IMR-90 (cell line): ENCODE measurements around the gene INPP5B. TPM values are rescaled to one million over a fixed set of nuclear protein-coding genes. Genes with fewer than 3 reads are reported as not detected.

Experiments used
- ATAC-seq: fragments of 200-7000 bp; cut with Tn5 transposase; 2 replicates; pipeline ENCODE4 v1.9.1; 2020; ENCODE audit warnings: low read depth, mild to moderate bottlenecking, moderate library complexity
- BruUV-seq: library from RNA; stranded (reverse); fragments of 400-500 nt; replicated peaks from 2 replicates; lab custom pipeline; 2021; lab: Mats Ljungman, UMichigan
- CTCF ChIA-PET: fragments of 300-600 bp; formaldehyde crosslinking; extraction: SDS; loops from one replicate; lab custom pipeline; 2021; ENCODE audit warnings: antibody characterized with exemption; lab: Yijun Ruan, JAX
- POLR2A ChIA-PET: fragments of 300-600 bp; sonication (Branson Sonifier 250); formaldehyde crosslinking; loops from one replicate; lab custom pipeline; 2022; ENCODE audit warnings: antibody characterized with exemption; ENCODE audit not compliant: unreplicated experiment; lab: Charles Lee
- DNase-seq: peaks from one replicate; pipeline ENCODE4 v3.0.0; 2013
- H2AFZ ChIP-seq: replicated peaks from 2 replicates; pipeline ENCODE3; 2013; ENCODE audit warnings: low read length, mild to moderate bottlenecking; ENCODE audit not compliant: poor library complexity
- H2AK5ac ChIP-seq: 2 replicates; pipeline ENCODE4 v1.6.1; 2013; ENCODE audit warnings: low read depth, low read length, inconsistent platforms
- H2AK9ac ChIP-seq: replicated peaks from 2 replicates; pipeline ENCODE3; 2013; ENCODE audit warnings: mild to moderate bottlenecking, low read depth, low read length, moderate library complexity; ENCODE audit not compliant: poor library complexity
- H2BK120ac ChIP-seq: 2 replicates; pipeline ENCODE4 v1.6.1; 2013; ENCODE audit warnings: low read depth, low read length, inconsistent platforms
- H2BK15ac ChIP-seq: 3 replicates; pipeline ENCODE4 v1.6.1; 2013; ENCODE audit warnings: low read depth, low read length, inconsistent platforms
- H2BK20ac ChIP-seq: 2 replicates; pipeline ENCODE4 v1.6.1; 2013; ENCODE audit warnings: low read depth, mild to moderate bottlenecking, inconsistent platforms, low read length, moderate library complexity
- H2BK5ac ChIP-seq: 2 replicates; pipeline ENCODE4 v1.6.1; 2013; ENCODE audit warnings: mild to moderate bottlenecking, low read depth, low read length, inconsistent platforms; ENCODE audit not compliant: poor library complexity, severe bottlenecking
- H3K14ac ChIP-seq: replicated peaks from 2 replicates; pipeline ENCODE4 v1.6.1; 2013; ENCODE audit warnings: low read depth, low read length, inconsistent platforms
- H3K18ac ChIP-seq: 2 replicates; pipeline ENCODE4 v1.6.1; 2013; ENCODE audit warnings: low read depth, low read length, control low read depth
- H3K23ac ChIP-seq: 2 replicates; pipeline ENCODE4 v1.6.1; 2013; ENCODE audit warnings: low read depth, low read length, inconsistent platforms
- H3K27ac ChIP-seq: 2 replicates; pipeline ENCODE4 v1.5.1; 2013; ENCODE audit warnings: mild to moderate bottlenecking, control low read depth, low read length; ENCODE audit not compliant: insufficient read depth
- H3K27me3 ChIP-seq: 2 replicates; pipeline ENCODE4 v1.6.1; 2013; ENCODE audit warnings: low read length; ENCODE audit not compliant: control insufficient read depth, insufficient read depth
- H3K36me3 ChIP-seq: 2 replicates; pipeline ENCODE4 v1.6.1; 2013; ENCODE audit warnings: low read length, mixed read lengths; ENCODE audit not compliant: control insufficient read depth, insufficient read depth
- H3K4ac ChIP-seq: 2 replicates; pipeline ENCODE4 v1.6.1; 2013; ENCODE audit warnings: low read depth, low read length, inconsistent platforms
- H3K4me1 ChIP-seq: 2 replicates; pipeline ENCODE4 v1.6.1; 2013; ENCODE audit warnings: low read length, mixed read lengths; ENCODE audit not compliant: control insufficient read depth, insufficient read depth
- H3K4me2 ChIP-seq: 2 replicates; pipeline ENCODE4 v1.6.1; 2013; ENCODE audit warnings: low read depth, mild to moderate bottlenecking, control low read depth, low read length, moderate library complexity
- H3K4me3 ChIP-seq: 2 replicates; pipeline ENCODE4 v1.5.1; 2013; ENCODE audit warnings: low read depth, mild to moderate bottlenecking, control low read depth, low read length, moderate library complexity; ENCODE audit not compliant: insufficient read depth
- H3K56ac ChIP-seq: 2 replicates; pipeline ENCODE4 v1.6.1; 2013; ENCODE audit warnings: low read length, inconsistent platforms; ENCODE audit not compliant: insufficient read depth; ENCODE audit errors: extremely low read depth
- H3K79me1 ChIP-seq, 2 experiments: 2 replicates each; pipeline ENCODE4 v1.6.1; 2013; ENCODE audit warnings: low read length in 2 of 2, inconsistent platforms in 1 of 2, low read depth in 1 of 2
- H3K9ac ChIP-seq: 2 replicates; pipeline ENCODE4 v1.6.1; 2013; ENCODE audit warnings: low read depth, low read length, control low read depth
- H3K9me1 ChIP-seq: 2 replicates; pipeline ENCODE4 v1.6.1; 2013; ENCODE audit warnings: low read length, inconsistent platforms; ENCODE audit not compliant: insufficient read depth
- H3K9me3 ChIP-seq: 2 replicates; pipeline ENCODE4 v1.6.1; 2013; ENCODE audit warnings: low read length; ENCODE audit not compliant: control insufficient read depth, insufficient read depth
- H4K20me1 ChIP-seq: 2 replicates; pipeline ENCODE4 v1.6.1; 2013; ENCODE audit warnings: low read length, inconsistent platforms; ENCODE audit not compliant: insufficient read depth
- H4K5ac ChIP-seq: 2 replicates; pipeline ENCODE4 v1.6.1; 2013; ENCODE audit warnings: mild to moderate bottlenecking, low read depth, low read length, control low read depth
- H4K8ac ChIP-seq, 2 experiments: 2 replicates each; pipeline ENCODE4 v1.6.1; 2013; ENCODE audit warnings: low read depth in 2 of 2, low read length in 2 of 2, control low read depth in 1 of 2, inconsistent platforms in 1 of 2
- H4K91ac ChIP-seq: 2 replicates; pipeline ENCODE4 v1.6.1; 2013; ENCODE audit warnings: low read depth, low read length, inconsistent platforms; ENCODE audit not compliant: insufficient read depth
- CEBPB ChIP-seq: IDR thresholded peaks from 2 replicates; pipeline ENCODE4 v1.6.1; 2012; ENCODE audit warnings: low read depth, low read length, improper control_type of control experiment
- CHD1 ChIP-seq: IDR thresholded peaks from 2 replicates; pipeline ENCODE4 v1.6.1; 2012; ENCODE audit warnings: low read depth, low read length, improper control_type of control experiment
- NFE2L2 ChIP-seq: fragments of 150-350 bp; IDR thresholded peaks from 2 replicates; pipeline ENCODE4 v1.6.1; 2016; ENCODE audit warnings: low read depth, mild to moderate bottlenecking, low read length
- RAD21 ChIP-seq: IDR thresholded peaks from 2 replicates; pipeline ENCODE4 v1.6.1; 2012; ENCODE audit warnings: low read length, improper control_type of control experiment
- WGBS, 2 experiments: methylation state at CpG; one replicate each; pipeline versions ENCODE4 v1.1.5 to v1.1.7; 2013; ENCODE audit warnings: missing lambda C conversion rate in 2 of 2; ENCODE audit not compliant: insufficient read length in 1 of 2; ENCODE audit errors: extremely low coverage in 2 of 2; 5-methylcytosine and 5-hydroxymethylcytosine counted together
- dilution Hi-C: fragments of 300-500 bp; cut with HindIII; formaldehyde crosslinking; loops from one replicate; pipeline ENCODE4 v1.14.3; 2018; ENCODE audit warnings: low sequenced_read_pairs; ENCODE audit not compliant: unreplicated experiment
- in situ Hi-C: fragments of 300-500 bp; cut with MboI; formaldehyde crosslinking; loops from 3 replicates; pipeline ENCODE4 v1.14.3; 2019; ENCODE audit warnings: low sequenced_read_pairs, inconsistent platforms, mixed read lengths
- intact Hi-C: fragments of 100-400 bp; cut with micrococcal nuclease; formaldehyde crosslinking; loops from 2 replicates; pipeline ENCODE4 v1.10.0; 2022
- polyA plus RNA-seq, 3 experiments: library from polyadenylated mRNA; depleted of rRNA; stranded (reverse); fragments of >200 nt; gene quantifications; 2 replicates each; pipeline ENCODE4 v1.2.3, GENCODE V29; 2012; ENCODE audit warnings: low replicate concordance in 1 of 3
- total RNA-seq: library from RNA; depleted of rRNA; stranded (reverse); fragments of >200 nt; gene quantifications from 2 replicates; pipeline ENCODE4 v1.2.3, GENCODE V29; 2012

The INPP5B gene
- total and polyA plus RNA-seq, 2 of the 4 experiments (the other 2 are of a cell fraction): 9.4 to 20.4 TPM

GRCh38 chr1:37861151-37861550 is 85.7 kb downstream of the INPP5B start:
- Histone ChIP-seq H3K4ac (no peak overlapping the region), H2AK9ac (no peak overlapping the region), H3K4me1 (peaks cover 4% of the 10 kb centered on the region; the same call in 1 of the 2 replicates), H2AK5ac (no peak overlapping the region), H2BK15ac (no peak overlapping the region), H3K27ac (no peak overlapping the region), H3K14ac (no peak overlapping the region), H3K23ac (no peak overlapping the region), H4K5ac (no peak overlapping the region), H3K9ac (no peak overlapping the region), H2BK20ac (no peak overlapping the region), H3K36me3 (peaks cover 31% of the 10 kb centered on the region), H3K9me1 (peaks cover 8% of the 10 kb centered on the region), H4K91ac (no peak overlapping the region), H2BK5ac (no peak overlapping the region), H3K18ac (no peak overlapping the region), H3K56ac (no peak overlapping the region), H3K79me1 (peaks cover 11 to 34% of the 10 kb centered on the region in 2 experiments), H4K20me1 (no peaks in the 10 kb centered on the region; the same call in 1 of the 2 replicates), H3K27me3 (no peaks in the 10 kb centered on the region), H3K4me3 (no peak overlapping the region), H2AFZ (no peak overlapping the region), H2BK120ac (no peak overlapping the region), H3K4me2 (no peak overlapping the region), H3K9me3 (no peaks in the 10 kb centered on the region), H4K8ac (no peak overlapping the region)
- ATAC-seq: no peak
- POLR2A ChIA-PET: no interaction called here
- TF ChIP-seq CHD1 (no peak), NFE2L2 (no peak), RAD21 (no peak), CEBPB (no peak)
- dilution Hi-C loops: no loop called here
- intact Hi-C loops: loop anchor here (5.0 kb wide), 1 partner anchor 1344 kb away; no protein-coding TSS in a partner anchor
- no peak for DNase-seq
- in situ Hi-C loops: no loop called here
- WGBS, 2 experiments: no CpG with 5 or more reads among the region's 4 CpGs
- BruUV-seq: no TSS peak
- CTCF ChIA-PET: no interaction called here
